Keratinocyte (primary cell): ENCODE data around the gene PACS2. TPM values are rescaled to one million over a fixed set of nuclear protein-coding genes. Genes with fewer than 3 reads are reported as not detected.

ENCODE experiments used
- DNase-seq: peaks from one replicate; pipeline ENCODE4 v3.0.0-alpha.2; 2011; ENCODE audit warnings: low read depth, missing footprints, low spot score
- FAIRE-seq: peaks from 2 replicates; lab custom pipeline; 2011; peaks lifted over from hg19 to GRCh38; lab: Jason Lieb, UNC
- H2AFZ ChIP-seq: 2 replicates; pipeline ENCODE4 v1.6.0; 2012; ENCODE audit warnings: low read length, control low read depth, inconsistent platforms; ENCODE audit not compliant: control insufficient read depth
- H3K27ac ChIP-seq: 2 replicates; pipeline ENCODE4 v1.5.1; 2011; ENCODE audit warnings: low read length; ENCODE audit not compliant: control insufficient read depth, insufficient read depth
- H3K27me3 ChIP-seq: 3 replicates; pipeline ENCODE4 v1.6.0; 2011; ENCODE audit warnings: low read length; ENCODE audit not compliant: control insufficient read depth, insufficient read depth; ENCODE audit errors: extremely low read depth
- H3K36me3 ChIP-seq, 2 experiments: 2 replicates in 1 of 2; 3 replicates in 1 of 2; pipeline ENCODE4 v1.5.1; 2011; ENCODE audit warnings: low read length in 2 of 2, mild to moderate bottlenecking in 1 of 2; ENCODE audit not compliant: control insufficient read depth in 2 of 2, insufficient read depth in 2 of 2; ENCODE audit errors: extremely low read depth in 1 of 2
- H3K4me1 ChIP-seq: 3 replicates; pipeline ENCODE4 v1.5.1; 2011; ENCODE audit warnings: low read length; ENCODE audit not compliant: control insufficient read depth, insufficient read depth; ENCODE audit errors: extremely low read depth
- H3K4me2 ChIP-seq: 3 replicates; pipeline ENCODE4 v1.6.0; 2011; ENCODE audit warnings: low read depth, low read length; ENCODE audit not compliant: control insufficient read depth, insufficient read depth; ENCODE audit errors: extremely low read depth
- H3K4me3 ChIP-seq, 3 experiments: fragments of 200-600 bp in 1 of 3; sonication (generic) in 1 of 3; 2 replicates in 2 of 3; 3 replicates in 1 of 3; pipeline ENCODE4 v1.5.1; 2011 to 2016; ENCODE audit warnings: low read length in 3 of 3, mild to moderate bottlenecking in 3 of 3, control low read depth in 2 of 3, inconsistent platforms in 1 of 3, low read depth in 1 of 3, mixed read lengths in 1 of 3, mixed run types in 1 of 3, moderate library complexity in 1 of 3; ENCODE audit not compliant: control insufficient read depth in 2 of 3, insufficient read depth in 2 of 3; ENCODE audit errors: extremely low read depth in 1 of 3
- H3K79me2 ChIP-seq: 2 replicates; pipeline ENCODE4 v1.6.0; 2012; ENCODE audit warnings: low read length; ENCODE audit not compliant: control insufficient read depth, insufficient read depth
- H3K9ac ChIP-seq: 3 replicates; pipeline ENCODE4 v1.6.0; 2011; ENCODE audit warnings: low read length; ENCODE audit not compliant: control insufficient read depth, insufficient read depth; ENCODE audit errors: extremely low read depth
- H3K9me1 ChIP-seq: 3 replicates; pipeline ENCODE4 v1.6.0; 2011; ENCODE audit warnings: low read length; ENCODE audit not compliant: control insufficient read depth, insufficient read depth; ENCODE audit errors: extremely low read depth
- H3K9me3 ChIP-seq: 2 replicates; pipeline ENCODE4 v1.5.1; 2012; ENCODE audit warnings: low read depth, low read length; ENCODE audit not compliant: control insufficient read depth
- H4K20me1 ChIP-seq: 3 replicates; pipeline ENCODE4 v1.6.0; 2011; ENCODE audit warnings: low read length; ENCODE audit not compliant: control insufficient read depth, insufficient read depth; ENCODE audit errors: extremely low read depth
- CTCF ChIP-seq, 3 experiments: IDR thresholded peaks in 1 of 3; conservative IDR thresholded peaks in 1 of 3; optimal IDR thresholded peaks in 1 of 3; 2 replicates in 2 of 3; 3 replicates in 1 of 3; pipeline versions ENCODE3 to v1.5.1; 2011; ENCODE audit warnings: low read length in 3 of 3, mild to moderate bottlenecking in 3 of 3, moderate library complexity in 2 of 3, control low read depth in 1 of 3, inconsistent platforms in 1 of 3; ENCODE audit not compliant: insufficient read depth in 2 of 3; ENCODE audit errors: extremely low read depth in 1 of 3
- EZH2 ChIP-seq: IDR thresholded peaks from one replicate; pipeline ENCODE4 v1.6.1; 2012; ENCODE audit warnings: inconsistent platforms, mild to moderate bottlenecking, low read length, moderate library complexity
- dilution Hi-C: fragments of 300-500 bp; cut with MboI; formaldehyde crosslinking; loops from one replicate; pipeline ENCODE4 v1.7.0; 2020; ENCODE audit warnings: low sequenced_read_pairs; ENCODE audit not compliant: extremely low pct_ligation_motif_present
- polyA plus RNA-seq, 5 experiments: library from polyadenylated mRNA; depleted of rRNA in 3 of 5; stranded (reverse) in 3 of 5; stranded (forward) in 1 of 5; unstranded in 1 of 5; fragments of >200 nt; gene quantifications; 1 replicate in 1 of 5; 2 replicates in 3 of 5; 3 replicates in 1 of 5; pipeline versions ENCODE4 v1.2.1 to v1.2.3, GENCODE V29; 2011 to 2012; ENCODE audit warnings: missing spikeins in 2 of 5, low read depth in 1 of 5, low replicate concordance in 1 of 5

PACS2 gene
- polyA plus RNA-seq, 1 donor (not counting 4 experiments of a cell fraction or from before 2014, with no cell fraction given): 11.8 TPM

- H3K27ac ChIP-seq: no peak overlapping the region
- H2AFZ ChIP-seq: no peak overlapping the region
- H3K9me1 ChIP-seq: no peaks in the 10 kb centered on the region
- H3K4me2 ChIP-seq: no peak overlapping the region
- peaks cover 5% of the 10 kb centered on the region for H3K79me2 ChIP-seq
- DNase-seq: no peak
- dilution Hi-C loops: no loop called here
- H4K20me1 ChIP-seq: no peaks in the 10 kb centered on the region
- H3K27me3 ChIP-seq: no peaks in the 10 kb centered on the region
- H3K9me3 ChIP-seq: no peaks in the 10 kb centered on the region
- no peaks in the 10 kb centered on the region for H3K4me1 ChIP-seq
- no peak overlapping the region for H3K9ac ChIP-seq
- TF ChIP-seq EZH2 (no peak), CTCF (optimal IDR thresholded peaks at IDR 0.05 in 1 of 3, IDR thresholded peaks at IDR 0.05 in 1 of 3, conservative IDR thresholded peaks at IDR 0.05 in 1 of 3; ENCODE audit: extremely low read depth in 1 of 3, insufficient read depth in 2 of 3, low read length in 3 of 3) (no peak)
- H3K4me3 ChIP-seq: no peak overlapping the region
- peaks cover 2 to 5% of the 10 kb centered on the region in 2 experiments for H3K36me3 ChIP-seq
- FAIRE-seq: no peak
Measured at GRCh38 chr14:105400016-105400415, 85.5 kb downstream of the PACS2 start.

DNA sequence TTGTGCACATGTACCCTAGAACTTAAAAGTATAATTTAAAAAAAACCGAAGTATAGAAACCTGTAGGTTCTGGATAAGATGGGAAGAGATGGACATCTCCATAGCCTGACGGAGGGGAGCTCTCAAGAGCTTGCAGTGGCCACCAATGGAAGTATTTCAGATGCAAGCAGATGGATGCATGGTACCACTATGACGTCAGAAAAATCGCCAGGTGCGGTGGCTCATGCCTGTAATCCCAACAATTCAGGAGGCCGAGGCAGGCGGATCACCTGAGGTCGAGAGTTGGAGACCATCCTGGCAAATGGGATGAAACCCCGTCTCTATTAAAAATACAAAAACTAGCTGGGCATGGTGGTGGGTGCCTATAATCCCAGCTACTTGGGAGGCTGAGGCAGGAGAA, 87.2 kb downstream of the PACS2 start:
- Histone ChIP-seq H3K27ac (no peak overlapping the region), H3K9me3 (no peaks in the 10 kb centered on the region), H3K4me3 (no peak overlapping the region), H3K27me3 (no peaks in the 10 kb centered on the region), H4K20me1 (no peaks in the 10 kb centered on the region), H3K4me1 (no peaks in the 10 kb centered on the region), H3K9me1 (no peaks in the 10 kb centered on the region), H2AFZ (no peak overlapping the region), H3K4me2 (no peak overlapping the region), H3K36me3 (peaks cover 2 to 5% of the 10 kb centered on the region in 2 experiments), H3K9ac (no peak overlapping the region), H3K79me2 (peaks cover 5% of the 10 kb centered on the region)
- no peak for DNase-seq
- TF ChIP-seq EZH2: no peak
- TF ChIP-seq CTCF (optimal IDR thresholded peaks at IDR 0.05 in 1 of 3, IDR thresholded peaks at IDR 0.05 in 1 of 3, conservative IDR thresholded peaks at IDR 0.05 in 1 of 3; ENCODE audit: extremely low read depth in 1 of 3, insufficient read depth in 2 of 3, low read length in 3 of 3): no peak
- FAIRE-seq: no peak
- dilution Hi-C loops: no loop called here
